Mucosa of descending colon (tissue), 3 donors: ENCODE measurements around the gene KRTAP10-9. TPM values are rescaled to one million over a fixed set of nuclear protein-coding genes. Genes with fewer than 3 reads are reported as not detected.
"Not testable (repeated sequence)": the region's sequence is repeated elsewhere in the genome, so short reads cannot be mapped to it uniquely, and the experiment has no call there.

Experiments used
- ATAC-seq: fragments of 200-7000 bp; cut with Tn5 transposase; one replicate; pipeline ENCODE4 v1.9.1; 2020; ENCODE audit warnings: mild to moderate bottlenecking, moderate library complexity
- DNase-seq, 3 donors: peaks; one replicate each; pipeline ENCODE4 v3.0.0-alpha.2; 2020
- H3K36me3 ChIP-seq: fragments of 200-600 bp; one replicate; pipeline ENCODE4 v1.8.0; 2021; ENCODE audit warnings: low read depth, mild to moderate bottlenecking
- H3K4me1 ChIP-seq: fragments of 200-600 bp; one replicate; pipeline ENCODE4 v1.8.0; 2021; ENCODE audit warnings: low read depth, mild to moderate bottlenecking
- H3K4me3 ChIP-seq: fragments of 200-600 bp; one replicate; pipeline ENCODE4 v1.8.0; 2021; ENCODE audit warnings: mild to moderate bottlenecking
- H3K9me3 ChIP-seq: fragments of 200-600 bp; one replicate; pipeline ENCODE4 v1.8.0; 2021; ENCODE audit warnings: mild to moderate bottlenecking
- CTCF ChIP-seq: fragments of 200-600 bp; IDR thresholded peaks from one replicate; pipeline ENCODE4 v1.8.0; 2022; ENCODE audit warnings: antibody characterized with exemption, mild to moderate bottlenecking
- intact Hi-C, 2 donors: fragments of 100-400 bp; cut with DNase I in 1 of 2; cut with micrococcal nuclease in 1 of 2; formaldehyde crosslinking; loops; one replicate each; pipeline versions ENCODE4 v1.11.0 to v1.11.1; 2022; cut with DNase I, micrococcal nuclease
- total RNA-seq, 3 donors: library from RNA; stranded (reverse); fragmentation: NEBNext Ultra II Directional in 2 of 3; extraction: Animal tissue kit (Norgen Biotek cat#: 25700) in 2 of 3; gene quantifications; one replicate each; pipeline versions ENCODE4 v1.2.1 to v1.2.4, GENCODE V29; 2021 to 2023
- donor health status: DM: no; HTN: no; CAD: no; lungs with moderate emphysema.
- donor health status: DM: no; HTN: no; CAD: no.
- donor health status: DM: no; HTN: yes; CAD: no.

KRTAP10-9 gene
- total RNA-seq, 3 donors from 2014 or later, result not detected

- H3K9me3 ChIP-seq, result peaks cover 11% of the 10 kb centered on the region
- intact Hi-C loops, result no loop called here
- no peak for DNase-seq
- no peak for ATAC-seq
- H3K4me3 ChIP-seq, result no peak overlapping the region
- no peak for TF ChIP-seq CTCF
- H3K36me3 ChIP-seq, result no peaks in the 10 kb centered on the region
- H3K4me1 ChIP-seq, result no peaks in the 10 kb centered on the region
Measured at GRCh38 chr21:44636209-44637017, 9.5 kb downstream of the KRTAP10-9 start.

- H3K9me3 ChIP-seq, result peaks cover 4% of the 10 kb centered on the region
- H3K4me1 ChIP-seq, result no peaks in the 10 kb centered on the region
- no peak within 1 kb of the TSS for H3K4me3 ChIP-seq
- intact Hi-C loops, result no loop called here
- no peaks in the 10 kb centered on the region for H3K36me3 ChIP-seq
- ATAC-seq, result no peak
- TF ChIP-seq CTCF, result no peak
- no peak for DNase-seq
Measured at GRCh38 chr21:44637018-44637850, 10.3 kb downstream of the KRTAP10-9 start, which contains the start of gene KRTAP10-10. Gene KRTAP10-10, plus strand, starts transcription at chr21:44637356. Its CDS starts 62 bp downstream, at chr21:44637418.

- H3K4me1 ChIP-seq, H3K9me3 ChIP-seq, H3K4me3 ChIP-seq, intact Hi-C loops, DNase-seq, ATAC-seq, H3K36me3 ChIP-seq: not testable (repeated sequence)
Measured at GRCh38 chr21:44637851-44638348, 11.0 kb downstream of the KRTAP10-9 start.

GRCh38 chr21:44638506-44639330, 11.8 kb downstream of the KRTAP10-9 start:
- DNase-seq, intact Hi-C loops, ATAC-seq: not testable (repeated sequence)

GRCh38 chr21:44639331-44639655, 12.4 kb downstream of the KRTAP10-9 start:
- Histone ChIP-seq H3K4me3 (no peak overlapping the region), H3K4me1 (no peaks in the 10 kb centered on the region), H3K36me3 (no peaks in the 10 kb centered on the region), H3K9me3 (no peaks in the 10 kb centered on the region)
- TF ChIP-seq CTCF, result no peak
- DNase-seq (no peak), ATAC-seq (no peak)
- intact Hi-C loops, result no loop called here

More at GRCh38 chr21:44638506-44639330, 11.8 kb downstream of the KRTAP10-9 start:
- not testable (repeated sequence) for H3K4me3 ChIP-seq, H3K36me3 ChIP-seq, H3K4me1 ChIP-seq, H3K9me3 ChIP-seq

GRCh38 chr21:44640761-44641160, 13.9 kb downstream of the KRTAP10-9 start:
- DNase-seq, result no peak
- intact Hi-C loops, result no loop called here
- peaks cover 3% of the 10 kb centered on the region for H3K9me3 ChIP-seq
- no peaks in the 10 kb centered on the region for H3K36me3 ChIP-seq
- H3K4me1 ChIP-seq, result no peaks in the 10 kb centered on the region
- H3K4me3 ChIP-seq, result no peak overlapping the region
- ATAC-seq, result no peak
- TF ChIP-seq CTCF, result no peak
